SJCRH30 (cell line): Measurements from ENCODE around the gene SSC5D. TPM values are rescaled to one million over a fixed set of nuclear protein-coding genes. Genes with fewer than 3 reads are reported as not detected.

Source experiments
- DNase-seq, 2 experiments: peaks; one replicate each; pipeline ENCODE4 v3.0.0-alpha.2; 2015 to 2020
- H3K27ac ChIP-seq: fragments of 250-450 bp; sonication (Bioruptor Pico); 2 replicates; pipeline ENCODE4 v1.5.1; 2020; ENCODE audit warnings: mild to moderate bottlenecking, moderate library complexity
- H3K27me3 ChIP-seq: fragments of 250-450 bp; sonication (Bioruptor Pico); 2 replicates; pipeline ENCODE4 v1.5.1; 2020; ENCODE audit warnings: mild to moderate bottlenecking, moderate library complexity
- H3K36me3 ChIP-seq: fragments of 250-450 bp; sonication (Bioruptor Pico); 2 replicates; pipeline ENCODE4 v1.5.1; 2020; ENCODE audit warnings: mild to moderate bottlenecking, moderate library complexity
- H3K4me1 ChIP-seq: fragments of 250-450 bp; sonication (Bioruptor Pico); 2 replicates; pipeline ENCODE4 v1.5.1; 2020; ENCODE audit warnings: mild to moderate bottlenecking, moderate library complexity
- H3K4me3 ChIP-seq: fragments of 250-450 bp; sonication (Bioruptor Pico); 2 replicates; pipeline ENCODE4 v1.5.1; 2020; ENCODE audit warnings: mild to moderate bottlenecking, moderate library complexity
- H3K9me3 ChIP-seq: fragments of 250-450 bp; sonication (Bioruptor Pico); replicated peaks from 2 replicates; pipeline ENCODE4 v1.5.1; 2020; ENCODE audit warnings: mild to moderate bottlenecking, moderate library complexity
- total RNA-seq: library from RNA; depleted of rRNA; stranded (reverse); fragments of >200 nt; shearing (Covaris generic); gene quantifications from 2 replicates; pipeline ENCODE4 v1.2.3, GENCODE V29; 2014

SSC5D gene
- total RNA-seq, 1 experiment from 2014 or later: 3.1 TPM

- Histone ChIP-seq H3K9me3 (no peaks in the 10 kb centered on the region), H3K27ac (no peak overlapping the region), H3K4me3 (peak overlapping the region; percentile 17; the same call in 1 of the 2 replicates), H3K27me3 (no peaks in the 10 kb centered on the region), H3K4me1 (no peaks in the 10 kb centered on the region), H3K36me3 (no peaks in the 10 kb centered on the region; the same call in 1 of the 2 replicates)
- no peak for DNase-seq
Measured at GRCh38 chr19:55451163-55451964, 36.9 kb upstream of the SSC5D start.

DNA sequence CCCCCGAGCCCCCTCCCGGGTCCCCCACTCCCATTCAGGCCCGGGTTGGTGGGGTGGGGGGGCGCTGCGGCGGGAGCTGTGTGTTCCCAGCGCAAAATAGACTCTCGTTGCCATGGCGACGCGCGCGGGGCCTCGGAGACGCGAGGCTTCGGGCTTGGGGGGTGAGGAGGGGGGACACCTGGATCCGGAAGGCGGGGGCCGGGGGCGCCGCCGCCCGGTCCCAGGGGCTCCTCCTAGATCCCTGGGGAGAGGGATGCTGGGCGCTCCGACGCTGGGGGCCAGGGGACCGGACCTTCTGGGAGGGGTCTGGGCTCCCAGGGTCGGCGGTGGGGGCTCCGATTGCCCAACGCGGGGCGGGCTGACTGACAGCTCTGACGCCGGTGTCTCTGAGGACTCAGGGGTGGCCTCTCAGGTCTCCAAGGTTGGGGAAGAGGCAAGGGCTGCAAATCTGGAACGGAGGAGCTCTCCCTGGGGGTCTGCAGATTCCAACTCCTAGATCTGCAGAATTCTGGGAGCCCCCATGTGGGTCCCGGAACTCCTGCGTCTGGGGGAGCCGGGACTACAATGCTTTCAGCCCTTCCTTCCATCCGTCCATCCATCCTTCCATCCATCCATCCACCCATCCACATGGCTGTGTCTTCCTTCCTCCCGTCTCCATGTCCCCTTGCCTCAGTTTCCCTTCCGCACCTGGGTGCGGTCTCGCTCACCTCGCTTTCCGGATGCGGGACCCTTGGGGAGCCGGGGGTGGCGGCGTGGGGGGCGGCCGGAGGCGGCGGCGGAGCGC lies 36.1 kb upstream of the SSC5D start:
- Histone ChIP-seq H3K27me3 (no peaks in the 10 kb centered on the region), H3K27ac (no peak overlapping the region), H3K9me3 (no peaks in the 10 kb centered on the region), H3K36me3 (no peaks in the 10 kb centered on the region; the same call in 1 of the 2 replicates), H3K4me1 (no peaks in the 10 kb centered on the region), H3K4me3 (no peak overlapping the region)
- DNase-seq: no peak

- no peaks in the 10 kb centered on the region for H3K9me3 ChIP-seq
- H3K27ac ChIP-seq: no peak overlapping the region
- no peaks in the 10 kb centered on the region for H3K4me1 ChIP-seq
- DNase-seq: peak; percentile 79 to 81
- H3K4me3 ChIP-seq: no peak overlapping the region
- no peaks in the 10 kb centered on the region for H3K27me3 ChIP-seq
- no peaks in the 10 kb centered on the region; the same call in 1 of the 2 replicates for H3K36me3 ChIP-seq
Measured at GRCh38 chr19:55452749-55453346, 35.4 kb upstream of the SSC5D start.

- no peak overlapping the region for H3K27ac ChIP-seq
- no peak for DNase-seq
- no peaks in the 10 kb centered on the region; the same call in 1 of the 2 replicates for H3K36me3 ChIP-seq
- no peaks in the 10 kb centered on the region for H3K27me3 ChIP-seq
- no peak overlapping the region for H3K4me3 ChIP-seq
- no peaks in the 10 kb centered on the region for H3K4me1 ChIP-seq
- no peaks in the 10 kb centered on the region for H3K9me3 ChIP-seq
Measured at GRCh38 chr19:55453511-55454260, 34.5 kb upstream of the SSC5D start.

GRCh38 chr19:55454787-55455243 lies 33.4 kb upstream of the SSC5D start:
- Histone ChIP-seq H3K36me3 (no peaks in the 10 kb centered on the region; the same call in 1 of the 2 replicates), H3K27me3 (no peaks in the 10 kb centered on the region), H3K4me1 (no peaks in the 10 kb centered on the region), H3K4me3 (no peak overlapping the region), H3K9me3 (no peaks in the 10 kb centered on the region), H3K27ac (no peak overlapping the region)
- DNase-seq: peak; percentile 54 to 63

DNA sequence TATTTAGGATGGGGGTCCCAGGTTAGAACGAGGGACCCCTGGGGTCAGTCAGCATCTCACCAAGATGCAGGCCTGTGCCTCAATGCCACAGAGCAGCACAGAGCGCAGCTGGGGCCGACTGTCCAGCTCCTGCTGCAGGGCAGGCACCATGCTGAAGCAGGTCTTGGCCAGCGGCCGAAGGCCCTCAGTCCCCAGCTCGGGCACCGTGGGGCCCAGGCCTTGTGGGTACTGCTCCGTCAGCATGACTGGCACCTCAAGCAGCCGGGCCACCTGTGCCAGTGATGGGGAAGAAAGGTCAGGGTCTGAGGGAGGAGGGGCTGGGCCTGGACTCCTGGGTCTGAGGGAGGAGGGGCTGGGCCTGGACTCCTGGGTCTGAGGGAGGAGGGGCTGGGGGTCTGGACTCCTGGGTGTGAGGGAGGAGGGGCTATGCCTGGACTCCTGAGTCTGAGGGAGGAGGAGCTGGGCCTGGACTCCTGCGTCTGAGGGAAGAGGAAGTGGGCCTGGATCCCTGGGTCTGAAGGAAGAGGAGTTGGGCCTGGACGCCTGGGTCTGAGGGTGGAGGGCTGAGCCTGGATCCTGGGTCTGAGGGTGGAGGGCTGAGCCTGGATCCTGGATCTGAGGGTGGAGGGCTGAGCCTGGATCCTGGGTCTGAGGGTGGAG lies 32.5 kb upstream of the SSC5D start:
- Histone ChIP-seq H3K4me1 (peaks cover 6% of the 10 kb centered on the region; the same call in 1 of the 2 replicates), H3K4me3 (no peak overlapping the region), H3K9me3 (no peaks in the 10 kb centered on the region), H3K36me3 (no peaks in the 10 kb centered on the region; the same call in 1 of the 2 replicates), H3K27ac (no peak overlapping the region), H3K27me3 (no peaks in the 10 kb centered on the region)
- no peak for DNase-seq

DNA sequence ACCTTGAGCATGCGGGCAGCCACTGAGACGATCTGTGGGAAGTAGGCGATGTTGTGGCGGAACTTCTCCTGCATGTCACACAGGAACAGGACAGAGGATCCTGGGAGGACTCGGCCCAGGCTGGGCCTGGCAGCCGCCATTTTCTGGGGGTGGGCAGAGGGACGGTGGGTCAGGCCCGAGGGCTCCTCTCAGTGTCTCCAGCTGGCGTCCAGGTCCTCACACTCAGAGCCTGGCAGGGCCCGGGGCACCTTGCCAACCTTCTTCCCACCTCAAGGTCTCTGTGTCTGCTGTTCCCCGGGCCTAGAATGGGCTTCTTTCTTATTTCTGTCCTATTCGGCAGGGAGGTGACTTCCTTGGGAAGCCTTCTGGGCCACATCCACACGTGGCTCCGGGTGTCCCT lies 31.9 kb upstream of the SSC5D start:
- no peak overlapping the region for H3K4me3 ChIP-seq
- DNase-seq: no peak
- no peaks in the 10 kb centered on the region for H3K27me3 ChIP-seq

GRCh38 chr19:55457683-55458457 lies 30.4 kb upstream of the SSC5D start:
- Histone ChIP-seq H3K4me1 (peaks cover 7% of the 10 kb centered on the region; the same call in 1 of the 2 replicates), H3K27ac (no peak overlapping the region), H3K9me3 (no peaks in the 10 kb centered on the region), H3K4me3 (no peak overlapping the region), H3K36me3 (no peaks in the 10 kb centered on the region; the same call in 1 of the 2 replicates), H3K27me3 (no peaks in the 10 kb centered on the region)
- DNase-seq: no peak

More for the DNA sequence above, 31.9 kb upstream of the SSC5D start:
- Histone ChIP-seq H3K27ac (no peak overlapping the region), H3K36me3 (no peaks in the 10 kb centered on the region; the same call in 1 of the 2 replicates), H3K4me1 (peaks cover 7% of the 10 kb centered on the region; the same call in 1 of the 2 replicates), H3K9me3 (no peaks in the 10 kb centered on the region)

- no peak overlapping the region for H3K27ac ChIP-seq
- no peak for DNase-seq
- no peaks in the 10 kb centered on the region for H3K36me3 ChIP-seq
- H3K4me1 ChIP-seq: peaks cover 7% of the 10 kb centered on the region; the same call in 1 of the 2 replicates
- H3K27me3 ChIP-seq: no peaks in the 10 kb centered on the region
- no peak overlapping the region for H3K4me3 ChIP-seq
- H3K9me3 ChIP-seq: no peaks in the 10 kb centered on the region
Measured at GRCh38 chr19:55459551-55459949, 28.7 kb upstream of the SSC5D start.

- Histone ChIP-seq H3K27ac (no peak overlapping the region; the same call in 1 of the 2 replicates), H3K9me3 (no peaks in the 10 kb centered on the region), H3K36me3 (no peaks in the 10 kb centered on the region), H3K27me3 (no peaks in the 10 kb centered on the region), H3K4me1 (peaks cover 7% of the 10 kb centered on the region; the same call in 1 of the 2 replicates), H3K4me3 (peak overlapping the region; percentile 69)
- DNase-seq: no peak
Measured at GRCh38 chr19:55459950-55460657, 28.1 kb upstream of the SSC5D start.

GRCh38 chr19:55460670-55461258 lies 27.5 kb upstream of the SSC5D start:
- Histone ChIP-seq H3K36me3 (no peaks in the 10 kb centered on the region), H3K27me3 (no peaks in the 10 kb centered on the region), H3K4me3 (peak overlapping the region; percentile 69), H3K9me3 (no peaks in the 10 kb centered on the region), H3K27ac (peak overlapping the region; percentile 76), H3K4me1 (peaks cover 7% of the 10 kb centered on the region; the same call in 1 of the 2 replicates)
- peak; percentile 88 for DNase-seq

DNA sequence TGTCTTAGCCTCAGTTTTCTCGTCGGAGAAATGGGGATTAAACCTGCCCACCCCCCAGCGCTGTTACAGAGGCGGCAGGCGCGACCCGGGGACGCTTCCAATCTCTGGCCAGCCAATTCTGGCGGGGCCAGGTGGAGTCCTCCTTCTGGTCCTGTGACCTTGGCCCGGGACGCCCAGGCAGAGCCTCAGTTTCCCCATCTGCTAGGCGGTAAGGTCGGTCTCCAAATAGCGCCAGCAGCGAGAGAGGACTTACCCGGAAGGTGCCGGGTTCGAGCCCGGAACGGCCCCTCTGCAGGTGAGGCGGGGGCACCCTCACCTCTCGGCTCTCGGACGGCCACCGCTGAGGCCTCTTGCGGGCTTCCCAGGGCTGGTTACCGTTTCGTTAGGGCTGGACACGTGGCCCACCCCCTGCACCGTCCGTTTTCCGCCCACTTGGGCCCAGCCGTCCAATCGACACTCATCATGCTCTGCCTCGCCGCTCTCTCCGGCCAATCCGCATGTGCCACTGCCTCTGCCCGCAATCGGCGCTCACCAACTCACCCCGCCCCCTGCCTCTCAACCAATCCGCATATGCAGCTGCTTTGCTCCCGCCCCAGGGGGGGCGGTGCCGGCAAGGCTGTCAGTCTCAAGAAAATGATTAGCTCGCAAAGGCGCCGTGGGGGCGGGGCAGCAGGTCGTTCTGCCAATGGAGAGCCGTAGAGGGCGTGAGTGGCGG lies 26.8 kb upstream of the SSC5D start, which contains the start of gene ISOC2:
Gene ISOC2, minus strand, starts transcription at position 384 of the 715 bp plus-strand sequence. CDS start 5,156 bp downstream, outside the sequence.
- Histone ChIP-seq H3K36me3 (no peaks in the 10 kb centered on the region), H3K4me3 (peak within 1 kb of the TSS; percentile 69), H3K9me3 (no peaks in the 10 kb centered on the region), H3K27ac (peak within 1 kb of the TSS; percentile 76), H3K4me1 (peaks cover 7% of the 10 kb centered on the region; the same call in 1 of the 2 replicates), H3K27me3 (no peaks in the 10 kb centered on the region)
- DNase-seq: peak; percentile 100
